HEK293 (cell line): ENCODE measurements around the gene TTLL12.

Experiments
- CTCF ChIA-PET: fragments of 350-600 bp; formaldehyde crosslinking; extraction: SDS; loops from one replicate; lab custom pipeline; 2021; ENCODE audit warnings: antibody characterized with exemption; lab: Yijun Ruan, JAX
- POLR2A ChIA-PET: fragments of 300-600 bp; formaldehyde crosslinking; extraction: SDS; loops from one replicate; lab custom pipeline; 2020; ENCODE audit warnings: antibody characterized with exemption, inconsistent platforms; lab: Yijun Ruan, JAX
- H3K27ac ChIP-seq: fragments of 200-500 bp; sonication (Bioruptor generic); 2 replicates; pipeline ENCODE4 v1.5.1; 2014; ENCODE audit warnings: low read depth, low read length, control low read depth, inconsistent platforms; ENCODE audit errors: extremely low read depth
- H3K36me3 ChIP-seq, 2 experiments: fragments of 200-500 bp in 1 of 2; sonication (Bioruptor generic) in 1 of 2; 1 replicate in 1 of 2; 2 replicates in 1 of 2; pipeline ENCODE4 v1.5.1; 2014 to 2017; ENCODE audit warnings: inconsistent platforms in 2 of 2, low read length in 2 of 2; ENCODE audit not compliant: control insufficient read depth in 2 of 2, insufficient read depth in 1 of 2
- H3K4me1 ChIP-seq: fragments of 200-500 bp; sonication (Bioruptor generic); 2 replicates; pipeline ENCODE4 v1.5.1; 2014; ENCODE audit warnings: mild to moderate bottlenecking, low read length, inconsistent platforms; ENCODE audit not compliant: control insufficient read depth, insufficient read depth
- H3K4me3 ChIP-seq: 2 replicates; pipeline ENCODE4 v1.5.1; 2011; ENCODE audit warnings: low read depth, mild to moderate bottlenecking, control low read depth, low read length, moderate library complexity
- H3K9me3 ChIP-seq: fragments of 200-500 bp; sonication (Bioruptor generic); 2 replicates; pipeline ENCODE4 v1.5.1; 2014; ENCODE audit warnings: low read depth, low read length, inconsistent platforms; ENCODE audit not compliant: control insufficient read depth, insufficient read depth
- EGR2 ChIP-seq: fragments of 450-650 bp; formaldehyde crosslinking; IDR thresholded peaks from 2 replicates; pipeline ENCODE4 v1.5.1; 2016; ENCODE audit warnings: low read depth, missing biosample characterization, missing genetic modification characterization
- GLIS1 ChIP-seq: fragments of 450-650 bp; formaldehyde crosslinking; IDR thresholded peaks from 2 replicates; pipeline ENCODE4 v1.5.1; 2016; ENCODE audit warnings: missing biosample characterization, missing genetic modification characterization
- GLIS2 ChIP-seq: fragments of 450-650 bp; formaldehyde crosslinking; IDR thresholded peaks from 2 replicates; pipeline ENCODE4 v1.5.1; 2016; ENCODE audit warnings: missing biosample characterization, missing genetic modification characterization
- KLF1 ChIP-seq: fragments of 450-650 bp; formaldehyde crosslinking; IDR thresholded peaks from 2 replicates; pipeline ENCODE4 v1.5.1; 2016; ENCODE audit warnings: missing biosample characterization, missing genetic modification characterization
- KLF17 ChIP-seq: fragments of 450-650 bp; formaldehyde crosslinking; IDR thresholded peaks from 2 replicates; pipeline ENCODE4 v1.5.1; 2016; ENCODE audit warnings: missing biosample characterization, missing genetic modification characterization
- PRDM1 ChIP-seq: fragments of 450-650 bp; formaldehyde crosslinking; IDR thresholded peaks from 2 replicates; pipeline ENCODE4; 2016; ENCODE audit warnings: missing biosample characterization, missing genetic modification characterization
- SP2 ChIP-seq: fragments of 450-650 bp; formaldehyde crosslinking; IDR thresholded peaks from 2 replicates; pipeline ENCODE4 v1.5.1; 2016; ENCODE audit warnings: missing biosample characterization, missing genetic modification characterization
- TSHZ1 ChIP-seq: fragments of 450-650 bp; formaldehyde crosslinking; IDR thresholded peaks from 2 replicates; pipeline ENCODE4 v1.5.1; 2016; ENCODE audit warnings: missing biosample characterization, missing genetic modification characterization, borderline replicate concordance
- ZBTB8A ChIP-seq: fragments of 450-650 bp; formaldehyde crosslinking; IDR thresholded peaks from 2 replicates; pipeline ENCODE4 v1.5.1; 2016; ENCODE audit warnings: missing biosample characterization, missing genetic modification characterization
- ZFHX2 ChIP-seq: fragments of 450-650 bp; formaldehyde crosslinking; conservative IDR thresholded peaks from 2 replicates; pipeline ENCODE4 v1.5.1; 2016; ENCODE audit warnings: missing biosample characterization, missing genetic modification characterization
- ZFP37 ChIP-seq: fragments of 450-650 bp; formaldehyde crosslinking; IDR thresholded peaks from 2 replicates; pipeline ENCODE4 v1.5.1; 2016; ENCODE audit warnings: missing biosample characterization, missing genetic modification characterization
- ZNF10 ChIP-seq: fragments of 450-650 bp; formaldehyde crosslinking; IDR thresholded peaks from 2 replicates; pipeline ENCODE4 v1.5.1; 2017; ENCODE audit warnings: missing biosample characterization, missing genetic modification characterization
- ZNF146 ChIP-seq: fragments of 450-650 bp; formaldehyde crosslinking; IDR thresholded peaks from 2 replicates; pipeline ENCODE4 v1.5.1; 2016; ENCODE audit warnings: missing biosample characterization, missing genetic modification characterization
- ZNF148 ChIP-seq: fragments of 450-650 bp; formaldehyde crosslinking; IDR thresholded peaks from 2 replicates; pipeline ENCODE4 v1.5.0; 2017; ENCODE audit warnings: missing biosample characterization, missing genetic modification characterization, borderline replicate concordance
- ZNF169 ChIP-seq: fragments of 450-650 bp; formaldehyde crosslinking; IDR thresholded peaks from 2 replicates; pipeline ENCODE4 v1.5.1; 2016; ENCODE audit warnings: missing biosample characterization, missing genetic modification characterization
- ZNF292 ChIP-seq: fragments of 450-650 bp; formaldehyde crosslinking; IDR thresholded peaks from 2 replicates; pipeline ENCODE4 v1.5.1; 2016; ENCODE audit warnings: low read depth, missing biosample characterization, missing genetic modification characterization, borderline replicate concordance
- ZNF335 ChIP-seq: fragments of 450-650 bp; formaldehyde crosslinking; conservative IDR thresholded peaks from 2 replicates; pipeline ENCODE4 v1.5.1; 2016; ENCODE audit warnings: missing biosample characterization, missing genetic modification characterization
- ZNF341 ChIP-seq: fragments of 450-650 bp; formaldehyde crosslinking; IDR thresholded peaks from 2 replicates; pipeline ENCODE4; 2016; ENCODE audit warnings: low read depth, missing biosample characterization, missing genetic modification characterization
- ZNF37A ChIP-seq: fragments of 450-650 bp; IDR thresholded peaks from 2 replicates; pipeline ENCODE4 v1.5.1; 2018; ENCODE audit warnings: missing biosample characterization, missing genetic modification characterization
- ZNF48 ChIP-seq: fragments of 450-650 bp; formaldehyde crosslinking; IDR thresholded peaks from 2 replicates; pipeline ENCODE4 v1.5.1; 2016; ENCODE audit warnings: missing biosample characterization, missing genetic modification characterization
- ZNF596 ChIP-seq: fragments of 450-650 bp; IDR thresholded peaks from 2 replicates; pipeline ENCODE4 v1.5.0; 2018; ENCODE audit warnings: missing biosample characterization, mild to moderate bottlenecking, missing genetic modification characterization, moderate library complexity
- ZNF660 ChIP-seq: fragments of 450-650 bp; IDR thresholded peaks from 2 replicates; pipeline ENCODE4 v1.5.1; 2018; ENCODE audit warnings: missing biosample characterization, mild to moderate bottlenecking, missing genetic modification characterization
- ZNF701 ChIP-seq: fragments of 450-650 bp; formaldehyde crosslinking; IDR thresholded peaks from 2 replicates; pipeline ENCODE4 v1.5.1; 2016; ENCODE audit warnings: missing biosample characterization, missing genetic modification characterization
- ZNF776 ChIP-seq: fragments of 450-650 bp; formaldehyde crosslinking; IDR thresholded peaks from 2 replicates; pipeline ENCODE4 v1.5.0; 2017; ENCODE audit warnings: missing biosample characterization, missing genetic modification characterization, borderline replicate concordance
- TF ChIP-seq, protein P1 (sequence below): fragments of 450-650 bp; formaldehyde crosslinking; IDR thresholded peaks from 2 replicates; pipeline ENCODE4 v1.5.1; 2016; ENCODE audit warnings: missing biosample characterization, missing genetic modification characterization, borderline replicate concordance

The TTLL12 gene

DNA sequence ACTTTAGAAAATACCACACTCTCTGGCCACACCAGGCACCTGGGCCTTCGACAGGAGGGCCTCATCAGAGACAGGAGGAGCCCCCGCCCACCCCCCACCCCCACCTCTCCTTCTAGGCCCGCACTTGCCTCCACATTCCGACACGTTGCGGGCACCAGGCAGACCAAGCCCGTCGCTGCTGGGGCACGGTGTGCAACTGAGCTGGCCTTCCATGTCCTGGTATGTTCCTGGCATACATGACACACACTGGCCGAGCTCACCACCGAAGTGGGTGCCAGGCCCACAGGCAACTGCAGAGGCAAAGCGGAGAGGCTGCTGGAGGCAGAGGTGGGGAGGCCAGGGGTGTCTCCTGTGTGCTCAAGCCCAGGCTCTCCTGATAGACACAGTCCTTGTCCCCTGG lies 27.0 kb upstream of the TTLL12 start (continued):
- TF ChIP-seq ZNF148 (tag by site-specific recombination) (no peak), ZNF596 (no peak), TSHZ1 (tag by site-specific recombination) (no peak), ZNF48 (tag by site-specific recombination) (no peak), ZNF776 (no peak), ZNF335 (tag by site-specific recombination) (no peak), ZNF169 (tag by site-specific recombination) (no peak), ZFP37 (tag by site-specific recombination) (no peak), ZNF292 (tag by site-specific recombination) (no peak), PRDM1 (no peak)
- TF ChIP-seq, protein P1, sequence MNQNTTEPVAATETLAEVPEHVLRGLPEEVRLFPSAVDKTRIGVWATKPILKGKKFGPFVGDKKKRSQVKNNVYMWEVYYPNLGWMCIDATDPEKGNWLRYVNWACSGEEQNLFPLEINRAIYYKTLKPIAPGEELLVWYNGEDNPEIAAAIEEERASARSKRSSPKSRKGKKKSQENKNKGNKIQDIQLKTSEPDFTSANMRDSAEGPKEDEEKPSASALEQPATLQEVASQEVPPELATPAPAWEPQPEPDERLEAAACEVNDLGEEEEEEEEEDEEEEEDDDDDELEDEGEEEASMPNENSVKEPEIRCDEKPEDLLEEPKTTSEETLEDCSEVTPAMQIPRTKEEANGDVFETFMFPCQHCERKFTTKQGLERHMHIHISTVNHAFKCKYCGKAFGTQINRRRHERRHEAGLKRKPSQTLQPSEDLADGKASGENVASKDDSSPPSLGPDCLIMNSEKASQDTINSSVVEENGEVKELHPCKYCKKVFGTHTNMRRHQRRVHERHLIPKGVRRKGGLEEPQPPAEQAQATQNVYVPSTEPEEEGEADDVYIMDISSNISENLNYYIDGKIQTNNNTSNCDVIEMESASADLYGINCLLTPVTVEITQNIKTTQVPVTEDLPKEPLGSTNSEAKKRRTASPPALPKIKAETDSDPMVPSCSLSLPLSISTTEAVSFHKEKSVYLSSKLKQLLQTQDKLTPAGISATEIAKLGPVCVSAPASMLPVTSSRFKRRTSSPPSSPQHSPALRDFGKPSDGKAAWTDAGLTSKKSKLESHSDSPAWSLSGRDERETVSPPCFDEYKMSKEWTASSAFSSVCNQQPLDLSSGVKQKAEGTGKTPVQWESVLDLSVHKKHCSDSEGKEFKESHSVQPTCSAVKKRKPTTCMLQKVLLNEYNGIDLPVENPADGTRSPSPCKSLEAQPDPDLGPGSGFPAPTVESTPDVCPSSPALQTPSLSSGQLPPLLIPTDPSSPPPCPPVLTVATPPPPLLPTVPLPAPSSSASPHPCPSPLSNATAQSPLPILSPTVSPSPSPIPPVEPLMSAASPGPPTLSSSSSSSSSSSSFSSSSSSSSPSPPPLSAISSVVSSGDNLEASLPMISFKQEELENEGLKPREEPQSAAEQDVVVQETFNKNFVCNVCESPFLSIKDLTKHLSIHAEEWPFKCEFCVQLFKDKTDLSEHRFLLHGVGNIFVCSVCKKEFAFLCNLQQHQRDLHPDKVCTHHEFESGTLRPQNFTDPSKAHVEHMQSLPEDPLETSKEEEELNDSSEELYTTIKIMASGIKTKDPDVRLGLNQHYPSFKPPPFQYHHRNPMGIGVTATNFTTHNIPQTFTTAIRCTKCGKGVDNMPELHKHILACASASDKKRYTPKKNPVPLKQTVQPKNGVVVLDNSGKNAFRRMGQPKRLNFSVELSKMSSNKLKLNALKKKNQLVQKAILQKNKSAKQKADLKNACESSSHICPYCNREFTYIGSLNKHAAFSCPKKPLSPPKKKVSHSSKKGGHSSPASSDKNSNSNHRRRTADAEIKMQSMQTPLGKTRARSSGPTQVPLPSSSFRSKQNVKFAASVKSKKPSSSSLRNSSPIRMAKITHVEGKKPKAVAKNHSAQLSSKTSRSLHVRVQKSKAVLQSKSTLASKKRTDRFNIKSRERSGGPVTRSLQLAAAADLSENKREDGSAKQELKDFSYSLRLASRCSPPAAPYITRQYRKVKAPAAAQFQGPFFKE (tag by site-specific recombination) = no peak

GRCh38 chr22:43213051-43213450 lies 26.1 kb upstream of the TTLL12 start:
- POLR2A ChIA-PET = interaction anchor here (0.6 to 2.1 kb wide), 3 partner anchors 25 to 763 kb away, joined by 4 to 10 read pairs (median 4); no protein-coding TSS in a partner anchor
- TF ChIP-seq ZNF341 (peak; percentile 52), ZNF146 (tag by site-specific recombination) (no peak), ZNF660 (tag by site-specific recombination) (no peak), ZFHX2 (tag by site-specific recombination) (0 out of 2 replicates have a peak, but pooled peaks have one; percentile 31), ZNF37A (tag by site-specific recombination) (no peak), ZBTB8A (tag by site-specific recombination) (no peak), GLIS2 (peak; percentile 49), KLF1 (peak; percentile 58), SP2 (tag by site-specific recombination) (peak; percentile 13; the same call in 1 of the 2 replicates), ZNF10 (tag by site-specific recombination) (no peak), GLIS1 (peak; percentile 13; the same call in 1 of the 2 replicates), ZNF701 (no peak), KLF17 (tag by site-specific recombination) (0 out of 2 replicates have a peak, but pooled peaks have one; percentile 49), EGR2 (tag by site-specific recombination) (0 out of 2 replicates have a peak, but pooled peaks have one; percentile 18)
- TF ChIP-seq, all 188 proteins: peak for 8
- CTCF ChIA-PET = interaction anchor here (0.9 to 1.5 kb wide), 3 partner anchors 9 to 19 kb away, joined by 3 to 11 read pairs (median 4); no protein-coding TSS in a partner anchor
- H3K4me3 ChIP-seq = no peak overlapping the region
- H3K36me3 ChIP-seq = no peaks in the 10 kb centered on the region
- H3K27ac ChIP-seq = no peak overlapping the region
- no peaks in the 10 kb centered on the region for H3K9me3 ChIP-seq
- no peaks in the 10 kb centered on the region for H3K4me1 ChIP-seq
